Kidney (tissue), 14 donors: Measurements from ENCODE around the gene TRAF4. TPM values are rescaled to one million over a fixed set of nuclear protein-coding genes. Genes with fewer than 3 reads are reported as not detected.

Experiments used
- DNase-seq, 5 donors: peaks; one replicate each; pipeline ENCODE4 v3.0.0-alpha.2; 2013 to 2020
- FAIRE-seq: peaks from 2 replicates; lab custom pipeline; 2012; peaks lifted over from hg19 to GRCh38; lab: Jason Lieb, UNC
- H3K27ac ChIP-seq, 2 donors: one replicate each; pipeline ENCODE4 v1.7.0; 2013; ENCODE audit warnings: low read depth in 2 of 2, low read length in 2 of 2, inconsistent platforms in 1 of 2
- H3K27me3 ChIP-seq: one replicate; pipeline ENCODE4 v1.7.1; 2013; ENCODE audit warnings: low read length, inconsistent platforms; ENCODE audit not compliant: control insufficient read depth, insufficient read depth
- H3K36me3 ChIP-seq, 3 donors: one replicate each; pipeline versions ENCODE4 v1.7.0 to v1.7.1; 2013; ENCODE audit warnings: low read length in 3 of 3, control low read depth in 1 of 3, inconsistent platforms in 1 of 3; ENCODE audit not compliant: insufficient read depth in 3 of 3, control insufficient read depth in 2 of 3
- H3K4me1 ChIP-seq, 3 donors: one replicate each; pipeline versions ENCODE4 v1.7.0 to v1.7.1; 2013; ENCODE audit warnings: low read length in 3 of 3, inconsistent platforms in 1 of 3, low read depth in 1 of 3; ENCODE audit not compliant: control insufficient read depth in 2 of 3, insufficient read depth in 2 of 3
- H3K4me3 ChIP-seq, 3 donors: one replicate each; pipeline versions ENCODE4 v1.7.0 to v1.8.1; 2013; ENCODE audit warnings: low read length in 3 of 3, control low read depth in 1 of 3, inconsistent platforms in 1 of 3
- H3K9ac ChIP-seq, 3 donors: one replicate each; pipeline versions ENCODE4 v1.7.0 to v1.7.1; 2013; ENCODE audit warnings: low read length in 3 of 3, control low read depth in 1 of 3, inconsistent platforms in 1 of 3
- H3K9me3 ChIP-seq, 3 donors: one replicate each; pipeline versions ENCODE4 v1.7.0 to v1.7.1; 2013; ENCODE audit warnings: low read length in 3 of 3, control low read depth in 1 of 3, inconsistent platforms in 1 of 3; ENCODE audit not compliant: control insufficient read depth in 2 of 3, insufficient read depth in 1 of 3
- CTCF ChIP-seq: IDR thresholded peaks from 3 replicates; pipeline ENCODE4 v1.5.1; 2012; ENCODE audit warnings: mild to moderate bottlenecking, moderate library complexity, borderline replicate concordance; ENCODE audit not compliant: insufficient read depth; ENCODE audit errors: extremely low read depth
- intact Hi-C: fragments of 100-400 bp; cut with DNase I; formaldehyde crosslinking; loops from one replicate; pipeline ENCODE4 v1.11.1; 2022
- polyA plus RNA-seq: library from polyadenylated mRNA; stranded (reverse); fragments of 350-450 nt; fragmentation: Illumina TruSeq; extraction: RNeasy Lipid Tissue Mini Kit (QIAGEN cat#74804); gene quantifications from one replicate; pipeline ENCODE4 v1.2.3, GENCODE V29; 2014; ENCODE audit warnings: low read depth, low replicate concordance; ENCODE audit not compliant: insufficient read depth
- total RNA-seq: library from RNA; stranded (reverse); fragmentation: NEBNext Ultra II Directional; extraction: Animal tissue kit (Norgen Biotek cat#: 25700); gene quantifications from one replicate; pipeline ENCODE4 v1.2.1, GENCODE V29; 2021
- donor health status: control.
- donor health status: control.
- donor health status: control.
- donor health status: control.
- donor health status: control.
- donor health status: DM: yes; HTN: yes; CAD: no.
- donor health status: Normal renal cell carcinoma (clear cell type).

TRAF4 gene
- total and polyA plus RNA-seq, 2 donors from 2014 or later: 53.4 to 118 TPM

- Histone ChIP-seq H3K27ac (no peak overlapping the region), H3K4me1 (peaks cover 0 to 10% (median 3%) of the 10 kb centered on the region in 3 donors), H3K36me3 (peaks cover 2 to 70% (median 62%) of the 10 kb centered on the region in 3 donors), H3K27me3 (no peaks in the 10 kb centered on the region), H3K9me3 (no peaks in the 10 kb centered on the region), H3K4me3 (no peak overlapping the region), H3K9ac (no peak overlapping the region)
- intact Hi-C loops: no loop called here
- TF ChIP-seq CTCF: no peak
- no peak for FAIRE-seq
- no peak for DNase-seq
Observed at GRCh38 chr17:28700278-28700677, 43.5 kb upstream of the TRAF4 start.

GRCh38 chr17:28700830-28701492 is 42.9 kb upstream of the TRAF4 start:
- intact Hi-C loops: no loop called here
- no peak overlapping the region for H3K27ac ChIP-seq
- no peak overlapping the region for H3K4me3 ChIP-seq
- DNase-seq (no peak), FAIRE-seq (no peak)
- peaks cover 2 to 64% (median 57%) of the 10 kb centered on the region in 3 donors for H3K36me3 ChIP-seq
- peaks cover 0 to 10% (median 3%) of the 10 kb centered on the region in 3 donors for H3K4me1 ChIP-seq
- no peak for TF ChIP-seq CTCF
- no peaks in the 10 kb centered on the region for H3K27me3 ChIP-seq
- H3K9me3 ChIP-seq: no peaks in the 10 kb centered on the region
- H3K9ac ChIP-seq: no peak overlapping the region

- intact Hi-C loops: no loop called here
- H3K27me3 ChIP-seq: no peaks in the 10 kb centered on the region
Observed at GRCh38 chr17:28702026-28702751, 41.6 kb upstream of the TRAF4 start.

More at GRCh38 chr17:28702026-28702751, 41.6 kb upstream of the TRAF4 start:
- Histone ChIP-seq H3K4me1 (peaks cover 0 to 10% (median 3%) of the 10 kb centered on the region in 3 donors), H3K9ac (no peak overlapping the region), H3K9me3 (no peaks in the 10 kb centered on the region), H3K36me3 (peaks cover 2 to 55% (median 50%) of the 10 kb centered on the region in 3 donors), H3K27ac (no peak overlapping the region), H3K4me3 (no peak overlapping the region)
- TF ChIP-seq CTCF: no peak
- no peak for DNase-seq
- FAIRE-seq: no peak
